H9 (cell line): ENCODE data around the gene FBXL14. TPM values are rescaled to one million over a fixed set of nuclear protein-coding genes. Genes with fewer than 3 reads are reported as not detected.

Experiments used
- DNase-seq: peaks from one replicate; pipeline ENCODE4 v3.0.0-alpha.2; 2017
- H2AFZ ChIP-seq: one replicate; pipeline ENCODE4 v1.6.1; 2013; ENCODE audit warnings: mild to moderate bottlenecking, low read length, control low read depth, moderate library complexity
- H2AK5ac ChIP-seq: 2 replicates; pipeline ENCODE4 v1.6.1; 2013; ENCODE audit warnings: low read length, control low read depth, mixed read lengths; ENCODE audit not compliant: insufficient read length
- H2BK120ac ChIP-seq: one replicate; pipeline ENCODE4 v1.6.1; 2013; ENCODE audit warnings: low read depth, mild to moderate bottlenecking, low read length, control low read depth, inconsistent platforms; ENCODE audit not compliant: poor library complexity, severe bottlenecking
- H2BK12ac ChIP-seq: 2 replicates; pipeline ENCODE4 v1.6.1; 2013; ENCODE audit warnings: low read length, control low read depth, mixed read lengths, low read depth; ENCODE audit not compliant: insufficient read length
- H2BK15ac ChIP-seq: 2 replicates; pipeline ENCODE4 v1.6.1; 2013; ENCODE audit warnings: low read depth, low read length, control low read depth
- H2BK20ac ChIP-seq: one replicate; pipeline ENCODE4 v1.6.1; 2013; ENCODE audit warnings: low read depth, mild to moderate bottlenecking, low read length, control low read depth, inconsistent platforms; ENCODE audit not compliant: poor library complexity, severe bottlenecking
- H2BK5ac ChIP-seq: 2 replicates; pipeline ENCODE4 v1.6.1; 2013; ENCODE audit warnings: low read length, control low read depth, mixed read lengths; ENCODE audit not compliant: insufficient read length
- H3K14ac ChIP-seq: 2 replicates; pipeline ENCODE4 v1.6.1; 2013; ENCODE audit warnings: low read length, control low read depth; ENCODE audit not compliant: insufficient read depth
- H3K18ac ChIP-seq: 2 replicates; pipeline ENCODE4 v1.6.1; 2013; ENCODE audit warnings: low read depth, mild to moderate bottlenecking, mixed read lengths, low read length, control low read depth; ENCODE audit not compliant: insufficient read length
- H3K23ac ChIP-seq: 2 replicates; pipeline ENCODE4 v1.6.1; 2013; ENCODE audit warnings: low read length, control low read depth, mixed read lengths, low read depth; ENCODE audit not compliant: insufficient read length
- H3K23me2 ChIP-seq: 2 replicates; pipeline ENCODE4 v1.6.1; 2013; ENCODE audit warnings: low read depth, mild to moderate bottlenecking, mixed read lengths, low read length, control low read depth; ENCODE audit not compliant: insufficient read length, poor library complexity, severe bottlenecking
- H3K27ac ChIP-seq: 2 replicates; pipeline ENCODE4 v1.5.1; 2013; ENCODE audit warnings: low read length, control low read depth, mixed read lengths, low read depth; ENCODE audit not compliant: insufficient read length
- H3K27me3 ChIP-seq: 2 replicates; pipeline ENCODE4 v1.6.1; 2013; ENCODE audit warnings: low read length, control low read depth, inconsistent platforms; ENCODE audit not compliant: insufficient read depth
- H3K4ac ChIP-seq: 2 replicates; pipeline ENCODE4 v1.6.1; 2013; ENCODE audit warnings: low read depth, mild to moderate bottlenecking, control low read depth, inconsistent platforms, low read length, moderate library complexity
- H3K4me1 ChIP-seq: 2 replicates; pipeline ENCODE4 v1.6.1; 2013; ENCODE audit warnings: low read length, control low read depth, inconsistent platforms; ENCODE audit not compliant: insufficient read depth
- H3K4me2 ChIP-seq: 2 replicates; pipeline ENCODE4 v1.6.1; 2013; ENCODE audit warnings: low read length, control low read depth, mixed read lengths; ENCODE audit not compliant: insufficient read length, insufficient read depth
- H3K56ac ChIP-seq: 2 replicates; pipeline ENCODE4 v1.6.1; 2013; ENCODE audit warnings: low read depth, mild to moderate bottlenecking, mixed read lengths, low read length, control low read depth; ENCODE audit not compliant: insufficient read length
- H3K79me1 ChIP-seq: 2 replicates; pipeline ENCODE4 v1.6.1; 2013; ENCODE audit warnings: low read depth, mild to moderate bottlenecking, moderate library complexity, low read length, control low read depth, inconsistent platforms; ENCODE audit not compliant: insufficient read depth, poor library complexity, severe bottlenecking
- H3K79me2 ChIP-seq: 2 replicates; pipeline ENCODE4 v1.6.1; 2013; ENCODE audit warnings: low read length, control low read depth, inconsistent platforms; ENCODE audit not compliant: insufficient read depth
- H3K9ac ChIP-seq: 2 replicates; pipeline ENCODE4 v1.6.1; 2013; ENCODE audit warnings: low read length, control low read depth, mixed read lengths; ENCODE audit not compliant: insufficient read length; ENCODE audit errors: extremely low read depth
- H3K9me3 ChIP-seq: one replicate; pipeline ENCODE4 v1.6.1; 2013; ENCODE audit warnings: low read depth, low read length, inconsistent platforms; ENCODE audit not compliant: control insufficient read depth
- H3T11ph ChIP-seq: one replicate; pipeline ENCODE4 v1.6.1; 2013; ENCODE audit warnings: mild to moderate bottlenecking, low read length, control low read depth, inconsistent platforms
- H4K20me1 ChIP-seq: one replicate; pipeline ENCODE4 v1.6.1; 2013; ENCODE audit not compliant: control insufficient read depth, insufficient read length, insufficient read depth
- H4K5ac ChIP-seq: 2 replicates; pipeline ENCODE4 v1.6.1; 2013; ENCODE audit warnings: low read depth, mild to moderate bottlenecking, mixed read lengths, low read length, control low read depth; ENCODE audit not compliant: insufficient read length
- H4K8ac ChIP-seq: replicated peaks from 2 replicates; pipeline ENCODE4 v1.6.1; 2013; ENCODE audit warnings: low read length, control low read depth, mixed read lengths, low read depth; ENCODE audit not compliant: insufficient read length
- H4K91ac ChIP-seq: 2 replicates; pipeline ENCODE4 v1.6.1; 2013; ENCODE audit warnings: low read depth, mild to moderate bottlenecking, moderate library complexity, mixed read lengths, low read length, control low read depth; ENCODE audit not compliant: insufficient read length
- H3K27ac Mint-ChIP-seq, 3 experiments: 2 replicates in 2 of 3; 3 replicates in 1 of 3; pipeline ENCODE4 v1.8.0; 2020 to 2021; ENCODE audit warnings: mixed read lengths in 3 of 3, mild to moderate bottlenecking in 1 of 3, moderate library complexity in 1 of 3
- H3K27me3 Mint-ChIP-seq: 2 replicates; pipeline ENCODE4 v1.8.0; 2021; ENCODE audit warnings: low read depth, mild to moderate bottlenecking, moderate library complexity, mixed read lengths
- H3K36me3 Mint-ChIP-seq, 3 experiments: 2 replicates in 2 of 3; 3 replicates in 1 of 3; pipeline ENCODE4 v1.8.0; 2020 to 2021; ENCODE audit warnings: low read depth in 3 of 3, mixed read lengths in 3 of 3; ENCODE audit not compliant: insufficient read depth in 1 of 3
- H3K4me1 Mint-ChIP-seq, 2 experiments: 2 replicates each; pipeline ENCODE4 v1.8.0; 2020; ENCODE audit warnings: mixed read lengths in 2 of 2
- H3K4me3 Mint-ChIP-seq, 2 experiments: 2 replicates in 1 of 2; 3 replicates in 1 of 2; pipeline ENCODE4 v1.8.0; 2020 to 2021; ENCODE audit warnings: mild to moderate bottlenecking in 2 of 2, mixed read lengths in 2 of 2, moderate library complexity in 1 of 2
- H3K9me3 Mint-ChIP-seq, 2 experiments: 2 replicates in 1 of 2; 3 replicates in 1 of 2; pipeline ENCODE4 v1.8.0; 2020; ENCODE audit warnings: mild to moderate bottlenecking in 2 of 2, mixed read lengths in 2 of 2, moderate library complexity in 1 of 2
- whole genome bisulfite sequencing: extraction: QIAGEN DNeasy Blood & Tissue Kit; methylation state at CpG from one replicate; pipeline ENCODE4 v1.1.7; 2013; ENCODE audit warnings: missing lambda C conversion rate, low lambda C conversion rate, mixed read lengths; ENCODE audit not compliant: insufficient read length; ENCODE audit errors: extremely low coverage; 5-methylcytosine and 5-hydroxymethylcytosine counted together
- total RNA-seq: library from RNA; stranded (reverse); gene quantifications from 2 replicates; pipeline ENCODE4 v1.2.1, GENCODE V29; 2021
- TF ChIP-seq, protein P1 (sequence below): fragments of 200-600 bp; sonication (generic); conservative IDR thresholded peaks from 3 replicates; pipeline ENCODE4 v1.8.0; 2021; ENCODE audit warnings: antibody characterized with exemption, mild to moderate bottlenecking

The FBXL14 gene
- total RNA-seq, 1 experiment from 2014 or later = 15.6 TPM

DNA sequence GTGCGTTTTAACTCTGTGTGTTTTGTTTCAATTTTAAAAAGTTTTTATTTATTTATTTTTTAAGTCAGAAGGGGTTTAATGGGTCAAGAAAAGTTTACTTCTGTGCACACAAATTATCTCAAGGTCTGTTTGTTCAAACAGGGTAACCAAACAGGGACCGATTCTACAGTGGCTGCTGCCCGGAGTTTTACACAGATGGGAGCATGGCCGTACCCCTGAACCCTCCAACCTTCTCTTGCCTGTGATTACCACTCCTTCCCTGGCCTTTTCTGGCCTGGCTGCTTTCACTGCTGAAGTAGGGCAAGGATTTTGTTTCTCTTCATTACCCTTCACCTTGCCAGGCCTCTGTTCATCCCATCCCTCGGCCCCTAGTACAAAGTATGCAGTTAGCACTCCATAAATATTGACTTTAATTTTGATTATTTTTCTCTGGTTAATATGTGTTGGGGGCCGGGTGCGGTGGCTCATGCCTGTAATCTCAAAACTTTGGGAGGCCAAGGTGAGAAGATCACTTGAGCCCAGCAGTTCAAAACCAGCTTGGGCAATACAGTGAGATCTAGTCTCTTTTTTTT, 15.8 kb upstream of the FBXL14 start:
- H3K18ac ChIP-seq = no peak overlapping the region
- no peak overlapping the region for H2BK12ac ChIP-seq
- no peak overlapping the region for H2BK5ac ChIP-seq
- H3K56ac ChIP-seq = no peak overlapping the region
- no peak overlapping the region for H3K23ac ChIP-seq
- no peak overlapping the region for H2BK120ac ChIP-seq
- no peak overlapping the region for H4K8ac ChIP-seq
- no peak overlapping the region for H3K4me2 ChIP-seq
- no peak overlapping the region for H2AFZ ChIP-seq
- H3K27me3 ChIP-seq = peaks cover 2% of the 10 kb centered on the region; the same call in 1 of the 2 replicates
- H3K4me3 Mint-ChIP-seq = no peak overlapping the region
- peaks cover 9 to 12% of the 10 kb centered on the region in 2 experiments for H3K4me1 Mint-ChIP-seq
- no peaks in the 10 kb centered on the region for H4K20me1 ChIP-seq
- peaks cover 6% of the 10 kb centered on the region for H3K23me2 ChIP-seq
- H3T11ph ChIP-seq = no peak overlapping the region
- H2BK15ac ChIP-seq = no peak overlapping the region
- WGBS = no CpG with 5 or more reads among the region's 7 CpGs
- no peak overlapping the region for H3K27ac ChIP-seq
- H3K4me1 ChIP-seq = 0 out of 2 replicates have a peak, but pooled peaks cover 2% of the 10 kb centered on the region
- no peak overlapping the region for H3K27ac Mint-ChIP-seq
- no peaks in the 10 kb centered on the region for H3K9me3 ChIP-seq
- no peak for DNase-seq
- no peaks in the 10 kb centered on the region for H3K36me3 Mint-ChIP-seq
- TF ChIP-seq, protein P1, sequence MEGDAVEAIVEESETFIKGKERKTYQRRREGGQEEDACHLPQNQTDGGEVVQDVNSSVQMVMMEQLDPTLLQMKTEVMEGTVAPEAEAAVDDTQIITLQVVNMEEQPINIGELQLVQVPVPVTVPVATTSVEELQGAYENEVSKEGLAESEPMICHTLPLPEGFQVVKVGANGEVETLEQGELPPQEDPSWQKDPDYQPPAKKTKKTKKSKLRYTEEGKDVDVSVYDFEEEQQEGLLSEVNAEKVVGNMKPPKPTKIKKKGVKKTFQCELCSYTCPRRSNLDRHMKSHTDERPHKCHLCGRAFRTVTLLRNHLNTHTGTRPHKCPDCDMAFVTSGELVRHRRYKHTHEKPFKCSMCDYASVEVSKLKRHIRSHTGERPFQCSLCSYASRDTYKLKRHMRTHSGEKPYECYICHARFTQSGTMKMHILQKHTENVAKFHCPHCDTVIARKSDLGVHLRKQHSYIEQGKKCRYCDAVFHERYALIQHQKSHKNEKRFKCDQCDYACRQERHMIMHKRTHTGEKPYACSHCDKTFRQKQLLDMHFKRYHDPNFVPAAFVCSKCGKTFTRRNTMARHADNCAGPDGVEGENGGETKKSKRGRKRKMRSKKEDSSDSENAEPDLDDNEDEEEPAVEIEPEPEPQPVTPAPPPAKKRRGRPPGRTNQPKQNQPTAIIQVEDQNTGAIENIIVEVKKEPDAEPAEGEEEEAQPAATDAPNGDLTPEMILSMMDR = no peak
- H4K91ac ChIP-seq = no peak overlapping the region
- no peak overlapping the region for H3K4ac ChIP-seq
- no peak overlapping the region for H2BK20ac ChIP-seq
- no peak overlapping the region for H4K5ac ChIP-seq
- H3K79me2 ChIP-seq = no peaks in the 10 kb centered on the region
- no peak overlapping the region for H3K9ac ChIP-seq
- H3K9me3 Mint-ChIP-seq = no peaks in the 10 kb centered on the region
- no peaks in the 10 kb centered on the region for H3K79me1 ChIP-seq
- H2AK5ac ChIP-seq = no peak overlapping the region
- H3K27me3 Mint-ChIP-seq = peaks cover 42% of the 10 kb centered on the region
- no peak overlapping the region for H3K14ac ChIP-seq
